IMR-90 (cell line): Measurements from ENCODE around the gene FOSL2.

Experiments
- BHLHE40 ChIP-seq: fragments of 150-350 bp; IDR thresholded peaks from 2 replicates; pipeline ENCODE4 v1.6.1; 2016; ENCODE audit warnings: mild to moderate bottlenecking, low read depth, low read length
- CEBPB ChIP-seq: IDR thresholded peaks from 2 replicates; pipeline ENCODE4 v1.6.1; 2012; ENCODE audit warnings: low read depth, low read length, improper control_type of control experiment
- CHD1 ChIP-seq: IDR thresholded peaks from 2 replicates; pipeline ENCODE4 v1.6.1; 2012; ENCODE audit warnings: low read depth, low read length, improper control_type of control experiment
- FOS ChIP-seq: fragments of 150-350 bp; IDR thresholded peaks from 2 replicates; pipeline ENCODE4 v1.6.1; 2016; ENCODE audit warnings: low read depth, low read length
- MAFK ChIP-seq: IDR thresholded peaks from 2 replicates; pipeline ENCODE4 v1.6.1; 2012; ENCODE audit warnings: low read depth, low read length, improper control_type of control experiment
- NFE2L2 ChIP-seq: fragments of 150-350 bp; IDR thresholded peaks from 2 replicates; pipeline ENCODE4 v1.6.1; 2016; ENCODE audit warnings: low read depth, mild to moderate bottlenecking, low read length
- POLR2A ChIP-seq: IDR thresholded peaks from 2 replicates; pipeline ENCODE4 v1.6.1; 2012; ENCODE audit warnings: mild to moderate bottlenecking, low read depth, low read length
- RAD21 ChIP-seq: IDR thresholded peaks from 2 replicates; pipeline ENCODE4 v1.6.1; 2012; ENCODE audit warnings: low read length, improper control_type of control experiment
- RCOR1 ChIP-seq: IDR thresholded peaks from 2 replicates; pipeline ENCODE4 v1.6.1; 2012; ENCODE audit warnings: mild to moderate bottlenecking, low read length, improper control_type of control experiment; ENCODE audit not compliant: insufficient replicate concordance
- RFX5 ChIP-seq: IDR thresholded peaks from 2 replicates; pipeline ENCODE4 v1.8.0; 2012; ENCODE audit warnings: low read depth, mild to moderate bottlenecking, low read length, moderate library complexity
- TF ChIP-seq, protein P1 (sequence below): fragments of 150-350 bp; IDR thresholded peaks from 2 replicates; pipeline ENCODE4 v1.6.1; 2017; ENCODE audit warnings: mild to moderate bottlenecking, antibody characterized with exemption, low read length, low read depth
- TF ChIP-seq, protein P2 (sequence below): conservative IDR thresholded peaks from 2 replicates; pipeline ENCODE4 v1.5.1; 2012; ENCODE audit warnings: mild to moderate bottlenecking, low read depth, low read length, improper control_type of control experiment
- TF ChIP-seq, protein P3 (sequence below): fragments of 150-350 bp; IDR thresholded peaks from 2 replicates; pipeline ENCODE4 v1.6.1; 2016; ENCODE audit warnings: low read depth, mild to moderate bottlenecking, low read length, moderate library complexity, borderline replicate concordance

DNA sequence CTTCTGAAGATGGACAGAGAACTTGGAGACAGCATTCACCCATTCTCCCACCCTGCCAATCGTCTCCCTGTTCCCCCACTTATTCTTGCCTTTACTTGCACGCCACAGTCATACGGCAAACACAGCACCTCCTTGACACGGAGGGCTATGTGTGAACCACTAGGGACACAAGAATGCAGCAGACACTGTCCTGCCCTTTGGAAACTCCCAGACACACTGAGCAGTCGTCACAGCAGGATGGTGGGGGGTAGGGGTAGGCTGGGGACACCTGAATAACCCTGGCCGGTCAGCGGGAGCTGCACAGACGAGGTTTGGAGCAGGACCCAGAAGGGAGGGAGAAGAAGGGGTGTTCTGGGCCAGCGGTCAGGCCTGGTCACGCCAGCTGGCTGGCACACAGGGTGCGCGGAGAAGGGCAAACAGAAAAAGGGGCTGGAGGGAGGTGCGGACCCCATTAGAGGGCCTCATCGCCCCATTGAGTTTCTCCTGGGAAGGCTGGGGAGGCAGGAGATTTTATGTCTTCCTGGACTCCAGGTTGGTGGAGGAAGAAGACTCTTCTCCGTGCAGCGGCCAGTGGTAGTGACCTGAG, 40.0 kb upstream of the FOSL2 start:
- TF ChIP-seq, protein P1, sequence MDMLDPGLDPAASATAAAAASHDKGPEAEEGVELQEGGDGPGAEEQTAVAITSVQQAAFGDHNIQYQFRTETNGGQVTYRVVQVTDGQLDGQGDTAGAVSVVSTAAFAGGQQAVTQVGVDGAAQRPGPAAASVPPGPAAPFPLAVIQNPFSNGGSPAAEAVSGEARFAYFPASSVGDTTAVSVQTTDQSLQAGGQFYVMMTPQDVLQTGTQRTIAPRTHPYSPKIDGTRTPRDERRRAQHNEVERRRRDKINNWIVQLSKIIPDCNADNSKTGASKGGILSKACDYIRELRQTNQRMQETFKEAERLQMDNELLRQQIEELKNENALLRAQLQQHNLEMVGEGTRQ: no peak
- TF ChIP-seq, protein P2, sequence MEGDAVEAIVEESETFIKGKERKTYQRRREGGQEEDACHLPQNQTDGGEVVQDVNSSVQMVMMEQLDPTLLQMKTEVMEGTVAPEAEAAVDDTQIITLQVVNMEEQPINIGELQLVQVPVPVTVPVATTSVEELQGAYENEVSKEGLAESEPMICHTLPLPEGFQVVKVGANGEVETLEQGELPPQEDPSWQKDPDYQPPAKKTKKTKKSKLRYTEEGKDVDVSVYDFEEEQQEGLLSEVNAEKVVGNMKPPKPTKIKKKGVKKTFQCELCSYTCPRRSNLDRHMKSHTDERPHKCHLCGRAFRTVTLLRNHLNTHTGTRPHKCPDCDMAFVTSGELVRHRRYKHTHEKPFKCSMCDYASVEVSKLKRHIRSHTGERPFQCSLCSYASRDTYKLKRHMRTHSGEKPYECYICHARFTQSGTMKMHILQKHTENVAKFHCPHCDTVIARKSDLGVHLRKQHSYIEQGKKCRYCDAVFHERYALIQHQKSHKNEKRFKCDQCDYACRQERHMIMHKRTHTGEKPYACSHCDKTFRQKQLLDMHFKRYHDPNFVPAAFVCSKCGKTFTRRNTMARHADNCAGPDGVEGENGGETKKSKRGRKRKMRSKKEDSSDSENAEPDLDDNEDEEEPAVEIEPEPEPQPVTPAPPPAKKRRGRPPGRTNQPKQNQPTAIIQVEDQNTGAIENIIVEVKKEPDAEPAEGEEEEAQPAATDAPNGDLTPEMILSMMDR: no peak
- TF ChIP-seq POLR2A (no peak), RFX5 (no peak), FOS (no peak), NFE2L2 (no peak), MAFK (no peak), CEBPB (no peak), CHD1 (no peak), BHLHE40 (no peak), RCOR1 (no peak), RAD21 (no peak)
- TF ChIP-seq, protein P3, sequence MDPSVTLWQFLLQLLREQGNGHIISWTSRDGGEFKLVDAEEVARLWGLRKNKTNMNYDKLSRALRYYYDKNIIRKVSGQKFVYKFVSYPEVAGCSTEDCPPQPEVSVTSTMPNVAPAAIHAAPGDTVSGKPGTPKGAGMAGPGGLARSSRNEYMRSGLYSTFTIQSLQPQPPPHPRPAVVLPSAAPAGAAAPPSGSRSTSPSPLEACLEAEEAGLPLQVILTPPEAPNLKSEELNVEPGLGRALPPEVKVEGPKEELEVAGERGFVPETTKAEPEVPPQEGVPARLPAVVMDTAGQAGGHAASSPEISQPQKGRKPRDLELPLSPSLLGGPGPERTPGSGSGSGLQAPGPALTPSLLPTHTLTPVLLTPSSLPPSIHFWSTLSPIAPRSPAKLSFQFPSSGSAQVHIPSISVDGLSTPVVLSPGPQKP: no peak
